ENCODE data around the gene ZFHX3. TPM values are rescaled to one million over a fixed set of nuclear protein-coding genes. Genes with fewer than 3 reads are reported as not detected.

Gene ZFHX3
- total and polyA plus RNA-seq, 10 donors, result 0.47 to 18.5 (median 11.1) TPM

GRCh38 chr16:73050201-73051099, 2.5 kb upstream of the ZFHX3 start:
- H3K9me3 ChIP-seq, result no peaks in the 10 kb centered on the region
- no peak overlapping the region for H3K27ac ChIP-seq
- H3K36me3 ChIP-seq, result no peaks in the 10 kb centered on the region
- no peak for DNase-seq
- H3K4me1 ChIP-seq, result peaks cover 10 to 67% (median 36%) of the 10 kb centered on the region in 6 donors
- H3K4me3 ChIP-seq, result no peak overlapping the region
- TF ChIP-seq CTCF (IDR thresholded peaks at IDR 0.05 in 8 of 11, conservative IDR thresholded peaks at IDR 0.05 in 3 of 11), result no peak
- TF ChIP-seq POLR2AphosphoS5 (IDR thresholded peaks at IDR 0.05), result no peak
- no peak for TF ChIP-seq POLR2A (IDR thresholded peaks at IDR 0.05)
- WGBS, 5 donors, result 85 to 93% (median 89%) methylated on average over 11 of the region's 11 CpGs
- intact Hi-C loops (cut with DNase I; ENCODE audit: low total_unique reads), result loop anchor here (10.0 kb wide), 1 partner anchor 216 kb away; no protein-coding TSS in a partner anchor
- H3K27me3 ChIP-seq (replicated peaks in 1 of 7), result peaks cover 0 to 22% (median 0%) of the 10 kb centered on the region in 7 donors

GRCh38 chr16:73049511-73049910, 1.6 kb upstream of the ZFHX3 start:
- H3K36me3 ChIP-seq, result no peaks in the 10 kb centered on the region
- H3K4me1 ChIP-seq, result peaks cover 10 to 57% (median 32%) of the 10 kb centered on the region in 6 donors
- intact Hi-C loops (cut with DNase I; ENCODE audit: low total_unique reads), result no loop called here
- no peaks in the 10 kb centered on the region for H3K9me3 ChIP-seq
- no peak for TF ChIP-seq POLR2A (IDR thresholded peaks at IDR 0.05)
- TF ChIP-seq POLR2AphosphoS5 (IDR thresholded peaks at IDR 0.05), result no peak
- TF ChIP-seq CTCF (IDR thresholded peaks at IDR 0.05 in 8 of 11, conservative IDR thresholded peaks at IDR 0.05 in 3 of 11), result no peak
- no peak for DNase-seq
- WGBS, 5 donors, result 88 to 97% (median 91%) methylated on average over 4 of the region's 4 CpGs
- no peak overlapping the region for H3K27ac ChIP-seq
- peaks cover 0 to 22% (median 0%) of the 10 kb centered on the region in 7 donors for H3K27me3 ChIP-seq (replicated peaks in 1 of 7)
- H3K4me3 ChIP-seq, result no peak overlapping the region

- intact Hi-C loops (cut with DNase I; ENCODE audit: low total_unique reads), result no loop called here
- Histone ChIP-seq H3K4me3 (peak overlapping the region in 1 of 8 donors; percentile 86), H3K9me3 (no peaks in the 10 kb centered on the region), H3K27ac (peak overlapping the region in 6 of 8 donors; percentile 75 to 84 (median 80)), H3K4me1 (peaks cover 10 to 55% (median 32%) of the 10 kb centered on the region in 6 donors), H3K36me3 (no peaks in the 10 kb centered on the region), H3K27me3 (replicated peaks in 1 of 7) (peaks cover 0 to 22% (median 0%) of the 10 kb centered on the region in 7 donors)
- 76 to 81% (median 79%) methylated on average over 8 of the region's 8 CpGs for WGBS, 5 donors
- no peak for DNase-seq
- no peak for TF ChIP-seq CTCF (IDR thresholded peaks at IDR 0.05 in 8 of 11, conservative IDR thresholded peaks at IDR 0.05 in 3 of 11)
- TF ChIP-seq POLR2A (IDR thresholded peaks at IDR 0.05), result no peak
Measured at GRCh38 chr16:73049091-73049490, 1.2 kb upstream of the ZFHX3 start.
